ENCODE results near the gene KCNK6.

GRCh38 chr19:38309615-38310278 lies 9.9 kb upstream of the KCNK6 start:
- TF ChIP-seq, protein P1, sequence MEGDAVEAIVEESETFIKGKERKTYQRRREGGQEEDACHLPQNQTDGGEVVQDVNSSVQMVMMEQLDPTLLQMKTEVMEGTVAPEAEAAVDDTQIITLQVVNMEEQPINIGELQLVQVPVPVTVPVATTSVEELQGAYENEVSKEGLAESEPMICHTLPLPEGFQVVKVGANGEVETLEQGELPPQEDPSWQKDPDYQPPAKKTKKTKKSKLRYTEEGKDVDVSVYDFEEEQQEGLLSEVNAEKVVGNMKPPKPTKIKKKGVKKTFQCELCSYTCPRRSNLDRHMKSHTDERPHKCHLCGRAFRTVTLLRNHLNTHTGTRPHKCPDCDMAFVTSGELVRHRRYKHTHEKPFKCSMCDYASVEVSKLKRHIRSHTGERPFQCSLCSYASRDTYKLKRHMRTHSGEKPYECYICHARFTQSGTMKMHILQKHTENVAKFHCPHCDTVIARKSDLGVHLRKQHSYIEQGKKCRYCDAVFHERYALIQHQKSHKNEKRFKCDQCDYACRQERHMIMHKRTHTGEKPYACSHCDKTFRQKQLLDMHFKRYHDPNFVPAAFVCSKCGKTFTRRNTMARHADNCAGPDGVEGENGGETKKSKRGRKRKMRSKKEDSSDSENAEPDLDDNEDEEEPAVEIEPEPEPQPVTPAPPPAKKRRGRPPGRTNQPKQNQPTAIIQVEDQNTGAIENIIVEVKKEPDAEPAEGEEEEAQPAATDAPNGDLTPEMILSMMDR (IDR thresholded peaks at IDR 0.05; ENCODE audit: low read length), result no peak
- TF ChIP-seq EZH2phosphoT487 (IDR thresholded peaks at IDR 0.05; ENCODE audit: low read length), result no peak
- TF ChIP-seq EZH2 (optimal IDR thresholded peaks at IDR 0.05; ENCODE audit: low read depth, low read length), result no peak

Measured in MM.1S (cell line).